ENCODE data around the gene SLC35C1. TPM values are rescaled to one million over a fixed set of nuclear protein-coding genes. Genes with fewer than 3 reads are reported as not detected.
"Not testable (repeated sequence)": the region's sequence is repeated elsewhere in the genome, so short reads cannot be mapped to it uniquely, and the experiment has no call there.

Gene SLC35C1
- total RNA-seq, 1 experiment from 2014 or later = 14.0 TPM

- Mint-ChIP-seq H3K4me3 (ENCODE audit: unreplicated experiment) (peak overlapping the region; percentile 99), H3K4me1 (ENCODE audit: low read depth, unreplicated experiment) (peaks cover 12% of the 10 kb centered on the region), H3K36me3 (ENCODE audit: insufficient read depth, unreplicated experiment) (peaks cover 15% of the 10 kb centered on the region), H3K9me3 (ENCODE audit: unreplicated experiment) (no peaks in the 10 kb centered on the region), H3K27me3 (ENCODE audit: insufficient read depth, unreplicated experiment) (no peaks in the 10 kb centered on the region), H3K27ac (ENCODE audit: unreplicated experiment) (peak overlapping the region; percentile 75)
- H3K4me1 ChIP-seq = peaks cover 13% of the 10 kb centered on the region
- no peaks in the 10 kb centered on the region for H3K9me3 ChIP-seq
- H3K27me3 ChIP-seq (replicated peaks; ENCODE audit: control insufficient read depth, insufficient read depth, low read length) = no peaks in the 10 kb centered on the region
- intact Hi-C loops (cut with micrococcal nuclease; ENCODE audit: unreplicated experiment) = no loop called here
- POLR2A ChIA-PET = interaction anchor here (1.0 to 1.4 kb wide), 2 partner anchors 41 to 112 kb away, joined by 4 to 11 read pairs; partner anchors contain the start of genes CRY2 and PEX16
- TSS peak; percentile 45 for BruUV-seq (replicated peaks)
- no peak for TF ChIP-seq CTCF (IDR thresholded peaks at IDR 0.05; ENCODE audit: insufficient read depth in 1 of 2, low read depth in 1 of 2, low read length in 1 of 2, severe bottlenecking in 1 of 2, unreplicated experiment in 1 of 2)
- H3K4me3 ChIP-seq (ENCODE audit: low read depth, low read length) = peak overlapping the region; percentile 96
- DNase-seq = no peak
- no peaks in the 10 kb centered on the region for H3K36me3 ChIP-seq (ENCODE audit: control insufficient read depth, insufficient read depth, low read length)
- CTCF ChIA-PET = interaction anchor here (1.0 to 1.9 kb wide), 3 partner anchors 10 to 35 kb away, joined by 5 to 9 read pairs (median 6); no protein-coding TSS in a partner anchor
Measured at GRCh38 chr11:45806072-45806933, 1.4 kb downstream of the SLC35C1 start.

GRCh38 chr11:45806937-45807791 is 2.2 kb downstream of the SLC35C1 start:
- H3K27ac Mint-ChIP-seq (ENCODE audit: unreplicated experiment) = no peak overlapping the region
- H3K36me3 Mint-ChIP-seq (ENCODE audit: insufficient read depth, unreplicated experiment) = peaks cover 15% of the 10 kb centered on the region
- intact Hi-C loops (cut with micrococcal nuclease; ENCODE audit: unreplicated experiment) = no loop called here
- H3K9me3 Mint-ChIP-seq (ENCODE audit: unreplicated experiment) = no peaks in the 10 kb centered on the region
- H3K27me3 Mint-ChIP-seq (ENCODE audit: insufficient read depth, unreplicated experiment) = no peaks in the 10 kb centered on the region
- Histone ChIP-seq H3K36me3 (ENCODE audit: control insufficient read depth, insufficient read depth, low read length) (no peaks in the 10 kb centered on the region; the same call in 1 of the 2 replicates), H3K4me3 (ENCODE audit: low read depth, low read length) (no peak overlapping the region), H3K27me3 (replicated peaks; ENCODE audit: control insufficient read depth, insufficient read depth, low read length) (no peaks in the 10 kb centered on the region), H3K4me1 (peaks cover 13% of the 10 kb centered on the region), H3K9me3 (no peaks in the 10 kb centered on the region)
- DNase-seq = no peak
- H3K4me3 Mint-ChIP-seq (ENCODE audit: unreplicated experiment) = peak overlapping the region; percentile 99
- CTCF ChIA-PET = interaction anchor here (1.6 kb wide), 1 partner anchor 36 kb away, joined by 5 read pairs; no protein-coding TSS in a partner anchor
- no TSS peak for BruUV-seq (replicated peaks)
- TF ChIP-seq CTCF (IDR thresholded peaks at IDR 0.05; ENCODE audit: insufficient read depth in 1 of 2, low read depth in 1 of 2, low read length in 1 of 2, severe bottlenecking in 1 of 2, unreplicated experiment in 1 of 2) = no peak
- POLR2A ChIA-PET = no interaction called here
- peaks cover 12% of the 10 kb centered on the region for H3K4me1 Mint-ChIP-seq (ENCODE audit: low read depth, unreplicated experiment)

- Histone ChIP-seq H3K27me3 (replicated peaks; ENCODE audit: control insufficient read depth, insufficient read depth, low read length) (no peaks in the 10 kb centered on the region), H3K9me3 (no peaks in the 10 kb centered on the region), H3K4me1 (peaks cover 13% of the 10 kb centered on the region), H3K36me3 (ENCODE audit: control insufficient read depth, insufficient read depth, low read length) (no peaks in the 10 kb centered on the region; the same call in 1 of the 2 replicates), H3K4me3 (ENCODE audit: low read depth, low read length) (no peak overlapping the region)
- no peaks in the 10 kb centered on the region for H3K9me3 Mint-ChIP-seq (ENCODE audit: unreplicated experiment)
- CTCF ChIA-PET = interaction anchor here (1.6 kb wide), 1 partner anchor 36 kb away, joined by 5 read pairs; no protein-coding TSS in a partner anchor
- H3K4me1 Mint-ChIP-seq (ENCODE audit: low read depth, unreplicated experiment) = peaks cover 12% of the 10 kb centered on the region
- DNase-seq = no peak
- no peaks in the 10 kb centered on the region for H3K27me3 Mint-ChIP-seq (ENCODE audit: insufficient read depth, unreplicated experiment)
- no peak overlapping the region for H3K27ac Mint-ChIP-seq (ENCODE audit: unreplicated experiment)
- BruUV-seq (replicated peaks) = no TSS peak
- intact Hi-C loops (cut with micrococcal nuclease; ENCODE audit: unreplicated experiment) = no loop called here
- POLR2A ChIA-PET = no interaction called here
- peaks cover 15% of the 10 kb centered on the region for H3K36me3 Mint-ChIP-seq (ENCODE audit: insufficient read depth, unreplicated experiment)
- TF ChIP-seq CTCF (IDR thresholded peaks at IDR 0.05; ENCODE audit: insufficient read depth in 1 of 2, low read depth in 1 of 2, low read length in 1 of 2, severe bottlenecking in 1 of 2, unreplicated experiment in 1 of 2) = no peak
- H3K4me3 Mint-ChIP-seq (ENCODE audit: unreplicated experiment) = peak overlapping the region; percentile 56
Measured at GRCh38 chr11:45807792-45808238, 2.9 kb downstream of the SLC35C1 start.

- H3K27ac Mint-ChIP-seq (ENCODE audit: unreplicated experiment); POLR2A ChIA-PET; intact Hi-C loops (cut with micrococcal nuclease; ENCODE audit: unreplicated experiment); H3K27me3 ChIP-seq (replicated peaks; ENCODE audit: control insufficient read depth, insufficient read depth, low read length); H3K4me3 Mint-ChIP-seq (ENCODE audit: unreplicated experiment); DNase-seq; H3K36me3 ChIP-seq (ENCODE audit: control insufficient read depth, insufficient read depth, low read length); BruUV-seq (replicated peaks); H3K9me3 Mint-ChIP-seq (ENCODE audit: unreplicated experiment); H3K9me3 ChIP-seq; H3K4me3 ChIP-seq (ENCODE audit: low read depth, low read length); CTCF ChIA-PET; H3K27me3 Mint-ChIP-seq (ENCODE audit: insufficient read depth, unreplicated experiment): not testable (repeated sequence)
- Mint-ChIP-seq H3K4me1 (ENCODE audit: low read depth, unreplicated experiment) (peaks cover 12% of the 10 kb centered on the region), H3K36me3 (ENCODE audit: insufficient read depth, unreplicated experiment) (peaks cover 15% of the 10 kb centered on the region)
- peaks cover 13% of the 10 kb centered on the region for H3K4me1 ChIP-seq
Measured at GRCh38 chr11:45808427-45808826, 3.5 kb downstream of the SLC35C1 start.
